Measurements from ENCODE around the gene GPR17. TPM values are rescaled to one million over a fixed set of nuclear protein-coding genes. Genes with fewer than 3 reads are reported as not detected.
A peak's percentile ranks its signal among the peaks of the same experiment; 100 is the strongest.

Gene GPR17
- total and polyA plus RNA-seq, 2 experiments from 2014 or later: not detected

DNA sequence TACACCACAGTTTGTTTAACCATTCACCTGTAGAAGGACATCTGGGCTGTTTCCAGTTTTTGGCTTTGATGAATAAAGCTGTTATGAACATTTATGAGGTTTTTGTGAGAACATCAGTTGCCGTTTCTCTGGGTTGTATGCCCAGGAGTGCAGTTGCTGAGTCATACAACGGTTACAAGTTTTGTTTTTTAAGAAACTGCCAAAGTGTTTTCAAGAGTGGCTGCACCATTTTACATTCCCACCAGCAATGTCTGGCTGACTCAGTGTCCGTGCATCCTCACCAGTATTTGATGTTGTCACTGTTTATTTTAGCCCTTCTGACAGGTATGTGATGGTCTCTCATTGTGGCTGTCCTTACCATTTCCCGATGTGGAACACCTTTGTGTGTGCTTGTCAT is 48.0 kb upstream of the GPR17 start:
- H3K4me2 ChIP-seq: no peak overlapping the region
- no peak overlapping the region for H3K27ac Mint-ChIP-seq
- no peak overlapping the region for H3K4me3 ChIP-seq
- no peaks in the 10 kb centered on the region for H3K9me3 Mint-ChIP-seq
- no peaks in the 10 kb centered on the region for H4K20me1 ChIP-seq (replicated peaks; ENCODE audit: insufficient read depth)
- no peaks in the 10 kb centered on the region for H3K27me3 ChIP-seq (ENCODE audit: insufficient read depth)
- no peaks in the 10 kb centered on the region for H3K36me3 ChIP-seq (ENCODE audit: insufficient read depth)
- TF ChIP-seq CREB1 (CRISPR knock-in tag; IDR thresholded peaks at IDR 0.05; ENCODE audit: low read depth) (no peak), ZNF331 (CRISPR knock-in tag; IDR thresholded peaks at IDR 0.05; ENCODE audit: low read depth) (no peak), EZH2 (IDR thresholded peaks at IDR 0.05; ENCODE audit: low read depth, unreplicated experiment) (no peak), JUNB (IDR thresholded peaks at IDR 0.05; ENCODE audit: unreplicated experiment) (no peak), EZH2phosphoT487 (IDR thresholded peaks at IDR 0.05; ENCODE audit: unreplicated experiment) (no peak), POLR2AphosphoS5 (IDR thresholded peaks at IDR 0.05; ENCODE audit: low read depth) (no peak)
- TF ChIP-seq, protein P1, sequence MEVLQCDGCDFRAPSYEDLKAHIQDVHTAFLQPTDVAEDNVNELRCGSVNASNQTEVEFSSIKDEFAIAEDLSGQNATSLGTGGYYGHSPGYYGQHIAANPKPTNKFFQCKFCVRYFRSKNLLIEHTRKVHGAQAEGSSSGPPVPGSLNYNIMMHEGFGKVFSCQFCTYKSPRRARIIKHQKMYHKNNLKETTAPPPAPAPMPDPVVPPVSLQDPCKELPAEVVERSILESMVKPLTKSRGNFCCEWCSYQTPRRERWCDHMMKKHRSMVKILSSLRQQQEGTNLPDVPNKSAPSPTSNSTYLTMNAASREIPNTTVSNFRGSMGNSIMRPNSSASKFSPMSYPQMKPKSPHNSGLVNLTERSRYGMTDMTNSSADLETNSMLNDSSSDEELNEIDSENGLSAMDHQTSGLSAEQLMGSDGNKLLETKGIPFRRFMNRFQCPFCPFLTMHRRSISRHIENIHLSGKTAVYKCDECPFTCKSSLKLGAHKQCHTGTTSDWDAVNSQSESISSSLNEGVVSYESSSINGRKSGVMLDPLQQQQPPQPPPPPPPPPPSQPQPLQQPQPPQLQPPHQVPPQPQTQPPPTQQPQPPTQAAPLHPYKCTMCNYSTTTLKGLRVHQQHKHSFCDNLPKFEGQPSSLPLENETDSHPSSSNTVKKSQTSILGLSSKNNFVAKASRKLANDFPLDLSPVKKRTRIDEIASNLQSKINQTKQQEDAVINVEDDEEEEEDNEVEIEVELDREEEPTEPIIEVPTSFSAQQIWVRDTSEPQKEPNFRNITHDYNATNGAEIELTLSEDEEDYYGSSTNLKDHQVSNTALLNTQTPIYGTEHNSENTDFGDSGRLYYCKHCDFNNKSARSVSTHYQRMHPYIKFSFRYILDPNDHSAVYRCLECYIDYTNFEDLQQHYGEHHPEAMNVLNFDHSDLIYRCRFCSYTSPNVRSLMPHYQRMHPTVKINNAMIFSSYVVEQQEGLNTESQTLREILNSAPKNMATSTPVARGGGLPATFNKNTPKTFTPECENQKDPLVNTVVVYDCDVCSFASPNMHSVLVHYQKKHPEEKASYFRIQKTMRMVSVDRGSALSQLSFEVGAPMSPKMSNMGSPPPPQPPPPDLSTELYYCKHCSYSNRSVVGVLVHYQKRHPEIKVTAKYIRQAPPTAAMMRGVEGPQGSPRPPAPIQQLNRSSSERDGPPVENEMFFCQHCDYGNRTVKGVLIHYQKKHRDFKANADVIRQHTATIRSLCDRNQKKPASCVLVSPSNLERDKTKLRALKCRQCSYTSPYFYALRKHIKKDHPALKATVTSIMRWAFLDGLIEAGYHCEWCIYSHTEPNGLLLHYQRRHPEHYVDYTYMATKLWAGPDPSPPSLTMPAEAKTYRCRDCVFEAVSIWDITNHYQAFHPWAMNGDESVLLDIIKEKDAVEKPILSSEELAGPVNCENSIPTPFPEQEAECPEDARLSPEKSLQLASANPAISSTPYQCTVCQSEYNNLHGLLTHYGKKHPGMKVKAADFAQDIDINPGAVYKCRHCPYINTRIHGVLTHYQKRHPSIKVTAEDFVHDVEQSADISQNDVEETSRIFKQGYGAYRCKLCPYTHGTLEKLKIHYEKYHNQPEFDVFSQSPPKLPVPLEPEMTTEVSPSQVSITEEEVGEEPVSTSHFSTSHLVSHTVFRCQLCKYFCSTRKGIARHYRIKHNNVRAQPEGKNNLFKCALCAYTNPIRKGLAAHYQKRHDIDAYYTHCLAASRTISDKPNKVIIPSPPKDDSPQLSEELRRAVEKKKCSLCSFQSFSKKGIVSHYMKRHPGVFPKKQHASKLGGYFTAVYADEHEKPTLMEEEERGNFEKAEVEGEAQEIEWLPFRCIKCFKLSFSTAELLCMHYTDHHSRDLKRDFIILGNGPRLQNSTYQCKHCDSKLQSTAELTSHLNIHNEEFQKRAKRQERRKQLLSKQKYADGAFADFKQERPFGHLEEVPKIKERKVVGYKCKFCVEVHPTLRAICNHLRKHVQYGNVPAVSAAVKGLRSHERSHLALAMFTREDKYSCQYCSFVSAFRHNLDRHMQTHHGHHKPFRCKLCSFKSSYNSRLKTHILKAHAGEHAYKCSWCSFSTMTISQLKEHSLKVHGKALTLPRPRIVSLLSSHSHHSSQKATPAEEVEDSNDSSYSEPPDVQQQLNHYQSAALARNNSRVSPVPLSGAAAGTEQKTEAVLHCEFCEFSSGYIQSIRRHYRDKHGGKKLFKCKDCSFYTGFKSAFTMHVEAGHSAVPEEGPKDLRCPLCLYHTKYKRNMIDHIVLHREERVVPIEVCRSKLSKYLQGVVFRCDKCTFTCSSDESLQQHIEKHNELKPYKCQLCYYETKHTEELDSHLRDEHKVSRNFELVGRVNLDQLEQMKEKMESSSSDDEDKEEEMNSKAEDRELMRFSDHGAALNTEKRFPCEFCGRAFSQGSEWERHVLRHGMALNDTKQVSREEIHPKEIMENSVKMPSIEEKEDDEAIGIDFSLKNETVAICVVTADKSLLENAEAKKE (CRISPR knock-in tag; IDR thresholded peaks at IDR 0.05): no peak
- TF ChIP-seq, protein P2, sequence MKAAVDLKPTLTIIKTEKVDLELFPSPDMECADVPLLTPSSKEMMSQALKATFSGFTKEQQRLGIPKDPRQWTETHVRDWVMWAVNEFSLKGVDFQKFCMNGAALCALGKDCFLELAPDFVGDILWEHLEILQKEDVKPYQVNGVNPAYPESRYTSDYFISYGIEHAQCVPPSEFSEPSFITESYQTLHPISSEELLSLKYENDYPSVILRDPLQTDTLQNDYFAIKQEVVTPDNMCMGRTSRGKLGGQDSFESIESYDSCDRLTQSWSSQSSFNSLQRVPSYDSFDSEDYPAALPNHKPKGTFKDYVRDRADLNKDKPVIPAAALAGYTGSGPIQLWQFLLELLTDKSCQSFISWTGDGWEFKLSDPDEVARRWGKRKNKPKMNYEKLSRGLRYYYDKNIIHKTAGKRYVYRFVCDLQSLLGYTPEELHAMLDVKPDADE (IDR thresholded peaks at IDR 0.05): no peak
- TF ChIP-seq, protein P3, sequence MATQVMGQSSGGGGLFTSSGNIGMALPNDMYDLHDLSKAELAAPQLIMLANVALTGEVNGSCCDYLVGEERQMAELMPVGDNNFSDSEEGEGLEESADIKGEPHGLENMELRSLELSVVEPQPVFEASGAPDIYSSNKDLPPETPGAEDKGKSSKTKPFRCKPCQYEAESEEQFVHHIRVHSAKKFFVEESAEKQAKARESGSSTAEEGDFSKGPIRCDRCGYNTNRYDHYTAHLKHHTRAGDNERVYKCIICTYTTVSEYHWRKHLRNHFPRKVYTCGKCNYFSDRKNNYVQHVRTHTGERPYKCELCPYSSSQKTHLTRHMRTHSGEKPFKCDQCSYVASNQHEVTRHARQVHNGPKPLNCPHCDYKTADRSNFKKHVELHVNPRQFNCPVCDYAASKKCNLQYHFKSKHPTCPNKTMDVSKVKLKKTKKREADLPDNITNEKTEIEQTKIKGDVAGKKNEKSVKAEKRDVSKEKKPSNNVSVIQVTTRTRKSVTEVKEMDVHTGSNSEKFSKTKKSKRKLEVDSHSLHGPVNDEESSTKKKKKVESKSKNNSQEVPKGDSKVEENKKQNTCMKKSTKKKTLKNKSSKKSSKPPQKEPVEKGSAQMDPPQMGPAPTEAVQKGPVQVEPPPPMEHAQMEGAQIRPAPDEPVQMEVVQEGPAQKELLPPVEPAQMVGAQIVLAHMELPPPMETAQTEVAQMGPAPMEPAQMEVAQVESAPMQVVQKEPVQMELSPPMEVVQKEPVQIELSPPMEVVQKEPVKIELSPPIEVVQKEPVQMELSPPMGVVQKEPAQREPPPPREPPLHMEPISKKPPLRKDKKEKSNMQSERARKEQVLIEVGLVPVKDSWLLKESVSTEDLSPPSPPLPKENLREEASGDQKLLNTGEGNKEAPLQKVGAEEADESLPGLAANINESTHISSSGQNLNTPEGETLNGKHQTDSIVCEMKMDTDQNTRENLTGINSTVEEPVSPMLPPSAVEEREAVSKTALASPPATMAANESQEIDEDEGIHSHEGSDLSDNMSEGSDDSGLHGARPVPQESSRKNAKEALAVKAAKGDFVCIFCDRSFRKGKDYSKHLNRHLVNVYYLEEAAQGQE (IDR thresholded peaks at IDR 0.05; ENCODE audit: unreplicated experiment): no peak
- H3K4me1 ChIP-seq (ENCODE audit: insufficient read depth): no peaks in the 10 kb centered on the region
- DNase-seq (ENCODE audit: low spot score): no peak
- no peaks in the 10 kb centered on the region for H3F3A ChIP-seq (replicated peaks; ENCODE audit: low read depth)
- H3K27me3 Mint-ChIP-seq (ENCODE audit: insufficient read depth, low read depth, poor library complexity): peaks cover 2% of the 10 kb centered on the region
- no peak overlapping the region for H3K4me3 Mint-ChIP-seq
- no peaks in the 10 kb centered on the region for H3K4me1 Mint-ChIP-seq
- H3K36me3 Mint-ChIP-seq (ENCODE audit: low read depth): no peaks in the 10 kb centered on the region
- no peak overlapping the region for H3K27ac ChIP-seq (ENCODE audit: low read depth)
- ATAC-seq: no peak
- no peaks in the 10 kb centered on the region for H3K79me2 ChIP-seq (replicated peaks; ENCODE audit: insufficient read depth)
- peak overlapping the region; percentile 28; the same call in 1 of the 2 replicates for H2AFZ ChIP-seq
- H3K9me2 ChIP-seq (ENCODE audit: insufficient read depth): no peaks in the 10 kb centered on the region

Data from GM23338 (cell line).